ENCODE results near the gene EIF4H.
"Not testable (repeated sequence)": the region's sequence is repeated elsewhere in the genome, so short reads cannot be mapped to it uniquely, and the experiment has no call there.

Gene EIF4H

GRCh38 chr7:74221713-74222112 lies 47.6 kb downstream of the EIF4H start:
- no peak for DNase-seq (ENCODE audit: low read depth, low spot score)
- in situ Hi-C loops (cut with HindIII; ENCODE audit: low sequenced_read_pairs): no loop called here
- no peak for TF ChIP-seq CTCF (IDR thresholded peaks at IDR 0.05; ENCODE audit: low read depth, low read length)
- H3K4me3 ChIP-seq (ENCODE audit: low read depth, low read length): no peak overlapping the region

GRCh38 chr7:74222851-74223710 lies 48.9 kb downstream of the EIF4H start:
- DNase-seq (ENCODE audit: low read depth, low spot score): no peak
- in situ Hi-C loops (cut with HindIII; ENCODE audit: low sequenced_read_pairs): no loop called here
- no peak overlapping the region for H3K4me3 ChIP-seq (ENCODE audit: low read depth, low read length)
- no peak for TF ChIP-seq CTCF (IDR thresholded peaks at IDR 0.05; ENCODE audit: low read depth, low read length)

- TF ChIP-seq CTCF (IDR thresholded peaks at IDR 0.05; ENCODE audit: low read depth, low read length): no peak
- in situ Hi-C loops (cut with HindIII; ENCODE audit: low sequenced_read_pairs): no loop called here
- DNase-seq (ENCODE audit: low read depth, low spot score): no peak
- H3K4me3 ChIP-seq (ENCODE audit: low read depth, low read length): no peak overlapping the region
These were observed 49.8 kb downstream of the EIF4H start for GRCh38 chr7:74223711-74224510.

GRCh38 chr7:74224511-74224832 lies 50.3 kb downstream of the EIF4H start:
- DNase-seq (ENCODE audit: low read depth, low spot score): no peak
- TF ChIP-seq CTCF (IDR thresholded peaks at IDR 0.05; ENCODE audit: low read depth, low read length): no peak
- in situ Hi-C loops (cut with HindIII; ENCODE audit: low sequenced_read_pairs): no loop called here
- H3K4me3 ChIP-seq (ENCODE audit: low read depth, low read length): no peak overlapping the region

GRCh38 chr7:74224907-74225306 lies 50.8 kb downstream of the EIF4H start:
- H3K4me3 ChIP-seq (ENCODE audit: low read depth, low read length); in situ Hi-C loops (cut with HindIII; ENCODE audit: low sequenced_read_pairs); DNase-seq (ENCODE audit: low read depth, low spot score): not testable (repeated sequence)

GRCh38 chr7:74225400-74225799 lies 51.2 kb downstream of the EIF4H start:
- in situ Hi-C loops (cut with HindIII; ENCODE audit: low sequenced_read_pairs): no loop called here
- no peak for TF ChIP-seq CTCF (IDR thresholded peaks at IDR 0.05; ENCODE audit: low read depth, low read length)
- no peak overlapping the region for H3K4me3 ChIP-seq (ENCODE audit: low read depth, low read length)
- no peak for DNase-seq (ENCODE audit: low read depth, low spot score)

GRCh38 chr7:74226633-74227032 lies 52.5 kb downstream of the EIF4H start:
- no peak overlapping the region for H3K4me3 ChIP-seq (ENCODE audit: low read depth, low read length)
- TF ChIP-seq CTCF (IDR thresholded peaks at IDR 0.05; ENCODE audit: low read depth, low read length): no peak
- in situ Hi-C loops (cut with HindIII; ENCODE audit: low sequenced_read_pairs): no loop called here
- DNase-seq (ENCODE audit: low read depth, low spot score): no peak
